ENCODE measurements around the gene ECE1. TPM values are rescaled to one million over a fixed set of nuclear protein-coding genes. Genes with fewer than 3 reads are reported as not detected.

Gene ECE1
- total RNA-seq, 1 donor from 2014 or later, result 91.2 TPM

- intact Hi-C loops (cut with micrococcal nuclease), result loop anchor here (1.0 kb wide), 1 partner anchor 8 kb away; no protein-coding TSS in a partner anchor
Observed at GRCh38 chr1:21325731-21326387, 35.6 kb upstream of the ECE1 start.

GRCh38 chr1:21325231-21325718, 35.0 kb upstream of the ECE1 start:
- intact Hi-C loops (cut with micrococcal nuclease), result loop anchor here (1.0 kb wide), 1 partner anchor 9 kb away; no protein-coding TSS in a partner anchor

- intact Hi-C loops (cut with micrococcal nuclease), result loop anchor here (1.0 kb wide), 2 partner anchors 10 to 30 kb away; no protein-coding TSS in a partner anchor
Observed at GRCh38 chr1:21324368-21325141, 34.3 kb upstream of the ECE1 start.

GRCh38 chr1:21323091-21323490, 32.8 kb upstream of the ECE1 start:
- intact Hi-C loops (cut with micrococcal nuclease), result no loop called here

- intact Hi-C loops (cut with micrococcal nuclease), result no loop called here
Observed at GRCh38 chr1:21322681-21323016, 32.4 kb upstream of the ECE1 start.

GRCh38 chr1:21321963-21322680, 31.9 kb upstream of the ECE1 start:
- intact Hi-C loops (cut with micrococcal nuclease), result no loop called here

GRCh38 chr1:21320410-21321108, 30.3 kb upstream of the ECE1 start:
- intact Hi-C loops (cut with micrococcal nuclease), result no loop called here

- intact Hi-C loops (cut with micrococcal nuclease), result no loop called here
Observed at GRCh38 chr1:21319447-21320407, 29.5 kb upstream of the ECE1 start.

- intact Hi-C loops (cut with micrococcal nuclease), result no loop called here
Observed at GRCh38 chr1:21318714-21319159, 28.5 kb upstream of the ECE1 start.

- intact Hi-C loops (cut with micrococcal nuclease), result no loop called here
Observed at GRCh38 chr1:21318057-21318713, 27.9 kb upstream of the ECE1 start.

- intact Hi-C loops (cut with micrococcal nuclease), result no loop called here
Observed at GRCh38 chr1:21317690-21318043, 27.4 kb upstream of the ECE1 start.

- intact Hi-C loops (cut with micrococcal nuclease), result no loop called here
Observed at GRCh38 chr1:21317035-21317689, 26.9 kb upstream of the ECE1 start.

GRCh38 chr1:21314743-21315396, 24.6 kb upstream of the ECE1 start:
- intact Hi-C loops (cut with micrococcal nuclease), result no loop called here

GRCh38 chr1:21313886-21314721, 23.8 kb upstream of the ECE1 start:
- intact Hi-C loops (cut with micrococcal nuclease), result no loop called here

GRCh38 chr1:21313203-21313885, 23.1 kb upstream of the ECE1 start:
- intact Hi-C loops (cut with micrococcal nuclease), result no loop called here

GRCh38 chr1:21312407-21312992, 22.2 kb upstream of the ECE1 start:
- intact Hi-C loops (cut with micrococcal nuclease), result no loop called here

GRCh38 chr1:21311016-21311415, 20.8 kb upstream of the ECE1 start:
- intact Hi-C loops (cut with micrococcal nuclease), result no loop called here
